Measurements from ENCODE around the gene KCNJ5. TPM values are rescaled to one million over a fixed set of nuclear protein-coding genes. Genes with fewer than 3 reads are reported as not detected.

KCNJ5 gene
- polyA plus RNA-seq, 1 donor (not counting 4 experiments of a cell fraction or from before 2014, with no cell fraction given): 0.59 TPM

DNA sequence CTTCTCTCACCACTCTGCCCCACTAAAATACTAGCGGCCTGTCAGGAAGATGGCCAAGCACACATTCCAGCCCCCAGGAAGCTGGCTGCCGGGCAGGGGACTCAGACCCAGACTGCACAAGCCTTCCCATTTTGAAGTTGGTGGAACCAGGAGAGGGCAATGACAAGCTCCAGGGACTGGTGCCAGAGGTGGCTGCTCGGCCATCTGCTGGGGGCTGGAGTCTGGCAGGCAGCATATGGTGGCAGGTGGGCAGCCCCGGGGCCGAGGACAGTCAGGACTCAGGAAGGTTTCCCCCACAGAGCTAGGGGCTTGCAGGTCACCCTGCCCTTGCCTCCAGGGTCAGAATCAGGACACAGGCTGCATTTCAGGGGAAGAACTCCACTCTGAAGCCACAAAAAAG lies 22.6 kb downstream of the KCNJ5 start:
- H3K79me2 ChIP-seq (ENCODE audit: control insufficient read depth, insufficient read depth, low read length): no peaks in the 10 kb centered on the region
- H2AFZ ChIP-seq (ENCODE audit: control insufficient read depth, low read length): no peak overlapping the region
- no peak for TF ChIP-seq EZH2 (IDR thresholded peaks at IDR 0.05; ENCODE audit: low read length)
- TF ChIP-seq, protein P1, sequence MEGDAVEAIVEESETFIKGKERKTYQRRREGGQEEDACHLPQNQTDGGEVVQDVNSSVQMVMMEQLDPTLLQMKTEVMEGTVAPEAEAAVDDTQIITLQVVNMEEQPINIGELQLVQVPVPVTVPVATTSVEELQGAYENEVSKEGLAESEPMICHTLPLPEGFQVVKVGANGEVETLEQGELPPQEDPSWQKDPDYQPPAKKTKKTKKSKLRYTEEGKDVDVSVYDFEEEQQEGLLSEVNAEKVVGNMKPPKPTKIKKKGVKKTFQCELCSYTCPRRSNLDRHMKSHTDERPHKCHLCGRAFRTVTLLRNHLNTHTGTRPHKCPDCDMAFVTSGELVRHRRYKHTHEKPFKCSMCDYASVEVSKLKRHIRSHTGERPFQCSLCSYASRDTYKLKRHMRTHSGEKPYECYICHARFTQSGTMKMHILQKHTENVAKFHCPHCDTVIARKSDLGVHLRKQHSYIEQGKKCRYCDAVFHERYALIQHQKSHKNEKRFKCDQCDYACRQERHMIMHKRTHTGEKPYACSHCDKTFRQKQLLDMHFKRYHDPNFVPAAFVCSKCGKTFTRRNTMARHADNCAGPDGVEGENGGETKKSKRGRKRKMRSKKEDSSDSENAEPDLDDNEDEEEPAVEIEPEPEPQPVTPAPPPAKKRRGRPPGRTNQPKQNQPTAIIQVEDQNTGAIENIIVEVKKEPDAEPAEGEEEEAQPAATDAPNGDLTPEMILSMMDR (optimal IDR thresholded peaks at IDR 0.05 in 1 of 3, IDR thresholded peaks at IDR 0.05 in 1 of 3, conservative IDR thresholded peaks at IDR 0.05 in 1 of 3; ENCODE audit: extremely low read depth in 1 of 3, insufficient read depth in 2 of 3, low read length in 3 of 3): no peak
- no peaks in the 10 kb centered on the region for H3K27me3 ChIP-seq (ENCODE audit: control insufficient read depth, extremely low read depth, insufficient read depth, low read length)
- no peak for FAIRE-seq
- H3K4me3 ChIP-seq (ENCODE audit: control insufficient read depth in 2 of 3, extremely low read depth in 1 of 3, insufficient read depth in 2 of 3, low read depth in 1 of 3, low read length in 3 of 3): no peak overlapping the region
- dilution Hi-C loops (cut with MboI; ENCODE audit: extremely low pct_ligation_motif_present, low sequenced_read_pairs): no loop called here
- no peak overlapping the region for H3K27ac ChIP-seq (ENCODE audit: control insufficient read depth, insufficient read depth, low read length)
- no peak overlapping the region for H3K4me2 ChIP-seq (ENCODE audit: control insufficient read depth, extremely low read depth, insufficient read depth, low read depth, low read length)
- DNase-seq (ENCODE audit: low read depth, low spot score): no peak
- no peak overlapping the region for H3K9ac ChIP-seq (ENCODE audit: control insufficient read depth, extremely low read depth, insufficient read depth, low read length)
- H4K20me1 ChIP-seq (ENCODE audit: control insufficient read depth, extremely low read depth, insufficient read depth, low read length): no peaks in the 10 kb centered on the region
- no peaks in the 10 kb centered on the region for H3K9me1 ChIP-seq (ENCODE audit: control insufficient read depth, extremely low read depth, insufficient read depth, low read length)
- H3K4me1 ChIP-seq (ENCODE audit: control insufficient read depth, extremely low read depth, insufficient read depth, low read length): peaks cover 27% of the 10 kb centered on the region
- no peaks in the 10 kb centered on the region for H3K36me3 ChIP-seq (ENCODE audit: control insufficient read depth in 2 of 2, extremely low read depth in 1 of 2, insufficient read depth in 2 of 2, low read length in 2 of 2)
- no peaks in the 10 kb centered on the region for H3K9me3 ChIP-seq (ENCODE audit: control insufficient read depth, low read depth, low read length)

DNA sequence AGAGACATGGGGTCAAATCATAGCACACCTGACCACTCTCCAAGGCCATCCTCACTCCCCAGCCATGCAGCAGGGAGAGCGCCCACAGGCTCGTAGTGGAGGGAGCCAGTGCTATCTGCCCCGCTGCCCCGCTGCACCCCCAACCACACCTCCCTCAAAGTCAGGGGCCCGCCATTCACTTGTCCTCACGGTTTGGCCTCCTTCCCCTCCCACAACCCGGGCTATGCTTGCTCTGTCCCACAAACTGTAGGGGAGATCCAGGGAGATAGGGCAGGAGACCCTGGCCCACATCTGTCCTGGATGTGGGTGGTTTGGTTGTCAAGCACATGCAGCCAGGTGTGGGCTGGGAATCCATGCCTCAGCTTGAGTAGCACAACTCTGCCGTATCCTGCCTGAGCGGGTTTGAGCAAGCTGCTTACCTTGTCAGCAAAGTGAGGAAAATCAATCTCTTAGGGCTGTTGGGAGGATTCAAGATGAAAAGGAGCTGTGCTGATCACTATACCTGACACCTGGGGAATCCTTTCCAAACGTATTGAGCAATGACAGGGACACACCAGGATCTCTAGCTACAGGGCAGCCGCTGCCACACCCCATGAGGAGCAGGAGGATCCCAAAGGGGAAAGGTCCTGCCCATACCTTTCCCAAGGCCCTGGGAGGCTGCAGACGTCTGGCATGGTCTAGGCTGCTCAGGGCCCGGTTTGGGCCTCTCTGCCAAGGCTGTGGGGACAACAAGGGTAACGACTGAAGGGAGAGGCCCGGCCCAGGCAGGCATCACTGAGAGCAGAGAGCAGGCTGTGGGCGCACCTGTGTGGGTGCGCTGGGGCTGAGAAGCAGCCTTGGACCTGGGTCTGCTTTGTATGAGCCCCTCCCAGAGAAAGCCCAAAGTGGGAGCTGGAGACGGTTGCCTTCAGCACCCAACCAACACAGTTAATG lies 23.3 kb downstream of the KCNJ5 start:
- no peaks in the 10 kb centered on the region for H3K27me3 ChIP-seq (ENCODE audit: control insufficient read depth, extremely low read depth, insufficient read depth, low read length)
- no peak overlapping the region for H3K9ac ChIP-seq (ENCODE audit: control insufficient read depth, extremely low read depth, insufficient read depth, low read length)
- peak overlapping the region; percentile 54 for H2AFZ ChIP-seq (ENCODE audit: control insufficient read depth, low read length)
- DNase-seq (ENCODE audit: low read depth, low spot score) (no peak), FAIRE-seq (peak; percentile 89)
- dilution Hi-C loops (cut with MboI; ENCODE audit: extremely low pct_ligation_motif_present, low sequenced_read_pairs): no loop called here
- H3K9me3 ChIP-seq (ENCODE audit: control insufficient read depth, low read depth, low read length): no peaks in the 10 kb centered on the region
- no peak for TF ChIP-seq EZH2 (IDR thresholded peaks at IDR 0.05; ENCODE audit: low read length)
- TF ChIP-seq, protein P1 (optimal IDR thresholded peaks at IDR 0.05 in 1 of 3, IDR thresholded peaks at IDR 0.05 in 1 of 3, conservative IDR thresholded peaks at IDR 0.05 in 1 of 3; ENCODE audit: extremely low read depth in 1 of 3, insufficient read depth in 2 of 3, low read length in 3 of 3): no peak
- no peak overlapping the region for H3K27ac ChIP-seq (ENCODE audit: control insufficient read depth, insufficient read depth, low read length)
- no peak overlapping the region for H3K4me3 ChIP-seq (ENCODE audit: control insufficient read depth in 2 of 3, extremely low read depth in 1 of 3, insufficient read depth in 2 of 3, low read depth in 1 of 3, low read length in 3 of 3)
- peak overlapping the region; percentile 45 for H3K4me2 ChIP-seq (ENCODE audit: control insufficient read depth, extremely low read depth, insufficient read depth, low read depth, low read length)
- H3K36me3 ChIP-seq (ENCODE audit: control insufficient read depth in 2 of 2, extremely low read depth in 1 of 2, insufficient read depth in 2 of 2, low read length in 2 of 2): no peaks in the 10 kb centered on the region
- peaks cover 22% of the 10 kb centered on the region for H3K4me1 ChIP-seq (ENCODE audit: control insufficient read depth, extremely low read depth, insufficient read depth, low read length)
- H3K9me1 ChIP-seq (ENCODE audit: control insufficient read depth, extremely low read depth, insufficient read depth, low read length): no peaks in the 10 kb centered on the region
- H4K20me1 ChIP-seq (ENCODE audit: control insufficient read depth, extremely low read depth, insufficient read depth, low read length): no peaks in the 10 kb centered on the region
- no peaks in the 10 kb centered on the region for H3K79me2 ChIP-seq (ENCODE audit: control insufficient read depth, insufficient read depth, low read length)
